ENCODE data around the gene BCL7B. TPM values are rescaled to one million over a fixed set of nuclear protein-coding genes. Genes with fewer than 3 reads are reported as not detected.

The BCL7B gene
- total and polyA plus RNA-seq, 2 of the 13 experiments (the other 11 are each of a cell fraction or from before 2014, with no cell fraction given), result 24.3 to 38.2 TPM

DNA sequence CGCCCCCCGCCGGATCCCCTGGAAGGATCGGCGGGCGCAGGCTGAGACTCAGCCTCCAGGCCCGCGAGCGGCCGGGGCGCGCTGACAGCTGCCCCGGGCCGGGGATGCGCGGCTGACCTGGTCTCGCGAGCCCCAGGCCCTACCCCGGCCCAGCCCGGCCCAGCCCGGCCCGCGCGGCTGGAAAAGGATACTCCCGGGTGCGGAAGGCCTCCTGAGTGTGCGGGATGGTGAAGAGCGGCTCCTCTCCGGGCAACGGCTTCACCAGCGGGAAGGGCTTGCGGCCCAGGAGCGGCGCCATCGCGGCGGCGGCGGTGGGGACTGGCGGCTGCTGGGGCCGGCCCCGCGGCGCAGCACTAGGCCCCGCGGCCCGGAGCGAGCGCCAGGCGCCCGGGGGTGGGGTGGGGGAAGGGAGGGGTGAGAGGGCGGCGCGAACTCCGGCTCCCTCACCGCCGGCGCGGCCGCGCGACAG is 35.8 kb downstream of the BCL7B start (continued):
- TF ChIP-seq CHD2 (IDR thresholded peaks at IDR 0.05; ENCODE audit: low read depth, low read length), result peak; percentile 86
- 0 out of 2 replicates have a peak, but pooled peaks have one; percentile 18 for TF ChIP-seq MAF1 (CRISPR knock-in tag; IDR thresholded peaks at IDR 0.05; ENCODE audit: borderline replicate concordance)
- peak; percentile 48; the same call in 1 of the 2 replicates for TF ChIP-seq ZNF768 (CRISPR knock-in tag; IDR thresholded peaks at IDR 0.05)
- no peak for TF ChIP-seq NCOA2 (CRISPR knock-in tag; IDR thresholded peaks at IDR 0.05)
- TF ChIP-seq NBN (conservative IDR thresholded peaks at IDR 0.05), result no peak
- TF ChIP-seq DZIP1 (CRISPR knock-in tag; IDR thresholded peaks at IDR 0.05), result 0 out of 2 replicates have a peak, but pooled peaks have one; percentile 18
- TF ChIP-seq PHF8 (CRISPR knock-in tag; IDR thresholded peaks at IDR 0.05), result peak; percentile 65; the same call in 1 of the 2 replicates

- peaks cover 5 to 23% of the 10 kb centered on the region in 2 experiments; a peak in 4 of 5 replicates for H3K36me3 ChIP-seq (replicated peaks in 1 of 2; ENCODE audit: control insufficient read depth in 1 of 2, insufficient read depth in 2 of 2, low read length in 2 of 2)
- H3K9ac ChIP-seq (ENCODE audit: insufficient read depth, low read depth, low read length), result peak overlapping the region; percentile 91
- no peaks in the 10 kb centered on the region for H3K9me3 ChIP-seq (ENCODE audit: low read length)
- intact Hi-C loops (cut with micrococcal nuclease; ENCODE audit: unreplicated experiment), result loop anchor here (5.0 kb wide), 1 partner anchor 36 kb away; the partner anchor contains the start of gene BCL7B
- no peak overlapping the region for H2AFZ ChIP-seq (ENCODE audit: low read length)
- DNase-seq (ENCODE audit: low spot score) (no peak), ATAC-seq (no peak), FAIRE-seq (no peak)
- in situ Hi-C loops (cut with HindIII; ENCODE audit: extremely low pct_ligation_motif_present, low pct_unique_long_range_greater_than_20kb), result no loop called here
- H3K79me2 ChIP-seq (ENCODE audit: insufficient read depth, low read length), result peaks cover 51% of the 10 kb centered on the region
- H3K27me3 ChIP-seq (ENCODE audit: control insufficient read depth in 1 of 2, insufficient read depth in 2 of 2, low read length in 2 of 2), result no peaks in the 10 kb centered on the region; a peak in 1 of 5 replicates
- peak overlapping the region; percentile 80 to 89 (median 82) for H3K4me3 ChIP-seq (replicated peaks in 1 of 3; ENCODE audit: insufficient read depth in 1 of 3, low read depth in 2 of 3, low read length in 3 of 3)
- peaks cover 15% of the 10 kb centered on the region for H4K20me1 ChIP-seq (ENCODE audit: insufficient read depth, low read length)
- WGBS (ENCODE audit: low lambda C conversion rate), result 2% methylated on average over 29 of the region's 36 CpGs
- ChIA-PET POLR2A (interaction anchor here (0.6 to 2.5 kb wide), 8 partner anchors 22 to 214 kb away, joined by 3 to 17 read pairs (median 5); partner anchors contain the start of genes BCL7B and TBL2), CTCF (ENCODE audit: low intra/inter-chr PET ratio, low total read pairs) (no interaction called here)
- BruUV-seq (replicated peaks), result TSS peak; percentile 50
- peaks cover 31% of the 10 kb centered on the region for H3K4me1 ChIP-seq (ENCODE audit: insufficient read depth, low read length)
- peak overlapping the region; percentile 91 for H3K27ac ChIP-seq (ENCODE audit: extremely low read length, insufficient read depth, low read length)
- peak overlapping the region; percentile 87 for H3K4me2 ChIP-seq (ENCODE audit: low read depth, low read length)
- TF ChIP-seq RBM39 (IDR thresholded peaks at IDR 0.05; ENCODE audit: low read depth, low read length, poor library complexity, severe bottlenecking) (no peak), ZNF615 (CRISPR knock-in tag; IDR thresholded peaks at IDR 0.05; ENCODE audit: borderline replicate concordance) (0 out of 2 replicates have a peak, but pooled peaks have one; percentile 60), MAZ (IDR thresholded peaks at IDR 0.05; ENCODE audit: borderline replicate concordance, low read depth, low read length) (no peak), MAZ (CRISPR knock-in tag; IDR thresholded peaks at IDR 0.05; ENCODE audit: low read depth) (0 out of 2 replicates have a peak, but pooled peaks have one; percentile 34), ZNF674 (CRISPR knock-in tag; IDR thresholded peaks at IDR 0.05; ENCODE audit: low read depth) (0 out of 2 replicates have a peak, but pooled peaks have one; percentile 11), STAT5B (CRISPR knock-in tag; IDR thresholded peaks at IDR 0.05) (no peak), ZNF570 (CRISPR knock-in tag; IDR thresholded peaks at IDR 0.05; ENCODE audit: borderline replicate concordance) (no peak), XRCC5 (optimal IDR thresholded peaks at IDR 0.05; ENCODE audit: low read length) (peak; percentile 32), DNMT3B (CRISPR knock-in tag; conservative IDR thresholded peaks at IDR 0.05) (0 out of 2 replicates have a peak, but pooled peaks have one; percentile 31)
Measured at GRCh38 chr7:73520673-73521635, 36.5 kb downstream of the BCL7B start.
